8988T (cell line): Measurements from ENCODE around the gene ARL14EP.

ENCODE experiments used
- DNase-seq: peaks from one replicate; pipeline ENCODE4 v3.0.0; 2011

Gene ARL14EP

GRCh38 chr11:30322826-30323710 is at the start of gene ARL14EP:
ARL14EP (plus strand) TSS chr11:30323104; CDS start chr11:30330949, 7,845 bp downstream.
- peak; percentile 34 for DNase-seq

GRCh38 chr11:30277176-30277575 is 45.7 kb upstream of the ARL14EP start:
- no peak for DNase-seq

GRCh38 chr11:30279796-30280195 is 43.1 kb upstream of the ARL14EP start:
- DNase-seq = no peak

GRCh38 chr11:30281476-30282288 is 41.2 kb upstream of the ARL14EP start:
- DNase-seq = no peak

- no peak for DNase-seq
Observed at GRCh38 chr11:30282289-30282631, 40.6 kb upstream of the ARL14EP start.

GRCh38 chr11:30284836-30285235 is 38.1 kb upstream of the ARL14EP start:
- DNase-seq = no peak

GRCh38 chr11:30285416-30286121 is 37.3 kb upstream of the ARL14EP start:
- no peak for DNase-seq

GRCh38 chr11:30291331-30291730 is 31.6 kb upstream of the ARL14EP start:
- no peak for DNase-seq

GRCh38 chr11:30292545-30292944 is 30.4 kb upstream of the ARL14EP start:
- no peak for DNase-seq

GRCh38 chr11:30295178-30295885 is 27.6 kb upstream of the ARL14EP start:
- no peak for DNase-seq

GRCh38 chr11:30304620-30305019 is 18.3 kb upstream of the ARL14EP start:
- no peak for DNase-seq

- no peak for DNase-seq
Observed at GRCh38 chr11:30310623-30311022, 12.3 kb upstream of the ARL14EP start.

GRCh38 chr11:30311189-30311588 is 11.7 kb upstream of the ARL14EP start:
- DNase-seq = no peak

- no peak for DNase-seq
Observed at GRCh38 chr11:30312243-30312642, 10.7 kb upstream of the ARL14EP start.

- no peak for DNase-seq
Observed at GRCh38 chr11:30313580-30313979, 9.3 kb upstream of the ARL14EP start.

- no peak for DNase-seq
Observed at GRCh38 chr11:30314625-30315024, 8.3 kb upstream of the ARL14EP start.

- no peak for DNase-seq
Observed at GRCh38 chr11:30316237-30316636, 6.7 kb upstream of the ARL14EP start.

- DNase-seq = no peak
Observed at GRCh38 chr11:30317030-30317429, 5.9 kb upstream of the ARL14EP start.

- DNase-seq = no peak
Observed at GRCh38 chr11:30321321-30321720, 1.6 kb upstream of the ARL14EP start.

GRCh38 chr11:30322191-30322590 is 713 bp upstream of the ARL14EP start:
- no peak for DNase-seq

- DNase-seq = no peak
Observed at GRCh38 chr11:30326114-30326778, 3.3 kb downstream of the ARL14EP start.

GRCh38 chr11:30326906-30327305 is 4.0 kb downstream of the ARL14EP start:
- DNase-seq = no peak
